ENCODE results near the gene CACNA1C.

DNA sequence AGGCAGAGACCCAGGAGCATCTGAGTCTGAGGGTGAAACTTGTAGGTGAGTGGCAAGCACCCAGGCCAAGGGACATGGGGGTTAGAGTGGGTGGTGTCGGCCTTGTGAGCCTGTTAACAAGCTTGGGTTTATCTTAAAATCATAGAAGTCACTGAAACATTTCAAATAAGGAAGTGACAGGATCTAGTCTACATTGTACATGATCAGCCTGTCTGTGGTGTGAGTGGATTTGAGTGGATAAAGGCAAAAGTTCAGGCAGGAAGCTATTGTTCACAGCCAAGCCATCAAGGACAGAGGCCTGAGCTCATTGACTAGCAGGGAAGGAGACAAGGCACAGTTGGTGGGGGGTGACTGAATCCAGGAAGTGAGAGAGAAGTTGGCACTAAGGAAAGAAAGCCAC is 682.6 kb downstream of the CACNA1C start:
- TF ChIP-seq, protein P1, sequence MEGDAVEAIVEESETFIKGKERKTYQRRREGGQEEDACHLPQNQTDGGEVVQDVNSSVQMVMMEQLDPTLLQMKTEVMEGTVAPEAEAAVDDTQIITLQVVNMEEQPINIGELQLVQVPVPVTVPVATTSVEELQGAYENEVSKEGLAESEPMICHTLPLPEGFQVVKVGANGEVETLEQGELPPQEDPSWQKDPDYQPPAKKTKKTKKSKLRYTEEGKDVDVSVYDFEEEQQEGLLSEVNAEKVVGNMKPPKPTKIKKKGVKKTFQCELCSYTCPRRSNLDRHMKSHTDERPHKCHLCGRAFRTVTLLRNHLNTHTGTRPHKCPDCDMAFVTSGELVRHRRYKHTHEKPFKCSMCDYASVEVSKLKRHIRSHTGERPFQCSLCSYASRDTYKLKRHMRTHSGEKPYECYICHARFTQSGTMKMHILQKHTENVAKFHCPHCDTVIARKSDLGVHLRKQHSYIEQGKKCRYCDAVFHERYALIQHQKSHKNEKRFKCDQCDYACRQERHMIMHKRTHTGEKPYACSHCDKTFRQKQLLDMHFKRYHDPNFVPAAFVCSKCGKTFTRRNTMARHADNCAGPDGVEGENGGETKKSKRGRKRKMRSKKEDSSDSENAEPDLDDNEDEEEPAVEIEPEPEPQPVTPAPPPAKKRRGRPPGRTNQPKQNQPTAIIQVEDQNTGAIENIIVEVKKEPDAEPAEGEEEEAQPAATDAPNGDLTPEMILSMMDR (conservative IDR thresholded peaks at IDR 0.05; ENCODE audit: low read depth, low read length), result no peak
- no peak for TF ChIP-seq EZH2 (IDR thresholded peaks at IDR 0.05; ENCODE audit: borderline replicate concordance, low read depth, low read length, poor library complexity, severe bottlenecking)

Measured in A673 (cell line).